Keratinocyte (primary cell): ENCODE results near the gene MLLT10.

Experiments used
- EZH2 ChIP-seq: IDR thresholded peaks from one replicate; pipeline ENCODE4 v1.6.1; 2012; ENCODE audit warnings: inconsistent platforms, mild to moderate bottlenecking, low read length, moderate library complexity
- TF ChIP-seq, protein P1 (sequence below), 3 experiments: IDR thresholded peaks in 1 of 3; conservative IDR thresholded peaks in 1 of 3; optimal IDR thresholded peaks in 1 of 3; 2 replicates in 2 of 3; 3 replicates in 1 of 3; pipeline versions ENCODE3 to v1.5.1; 2011; ENCODE audit warnings: low read length in 3 of 3, mild to moderate bottlenecking in 3 of 3, moderate library complexity in 2 of 3, control low read depth in 1 of 3, inconsistent platforms in 1 of 3; ENCODE audit not compliant: insufficient read depth in 2 of 3; ENCODE audit errors: extremely low read depth in 1 of 3

- no peak for TF ChIP-seq EZH2
- TF ChIP-seq, protein P1, sequence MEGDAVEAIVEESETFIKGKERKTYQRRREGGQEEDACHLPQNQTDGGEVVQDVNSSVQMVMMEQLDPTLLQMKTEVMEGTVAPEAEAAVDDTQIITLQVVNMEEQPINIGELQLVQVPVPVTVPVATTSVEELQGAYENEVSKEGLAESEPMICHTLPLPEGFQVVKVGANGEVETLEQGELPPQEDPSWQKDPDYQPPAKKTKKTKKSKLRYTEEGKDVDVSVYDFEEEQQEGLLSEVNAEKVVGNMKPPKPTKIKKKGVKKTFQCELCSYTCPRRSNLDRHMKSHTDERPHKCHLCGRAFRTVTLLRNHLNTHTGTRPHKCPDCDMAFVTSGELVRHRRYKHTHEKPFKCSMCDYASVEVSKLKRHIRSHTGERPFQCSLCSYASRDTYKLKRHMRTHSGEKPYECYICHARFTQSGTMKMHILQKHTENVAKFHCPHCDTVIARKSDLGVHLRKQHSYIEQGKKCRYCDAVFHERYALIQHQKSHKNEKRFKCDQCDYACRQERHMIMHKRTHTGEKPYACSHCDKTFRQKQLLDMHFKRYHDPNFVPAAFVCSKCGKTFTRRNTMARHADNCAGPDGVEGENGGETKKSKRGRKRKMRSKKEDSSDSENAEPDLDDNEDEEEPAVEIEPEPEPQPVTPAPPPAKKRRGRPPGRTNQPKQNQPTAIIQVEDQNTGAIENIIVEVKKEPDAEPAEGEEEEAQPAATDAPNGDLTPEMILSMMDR (optimal IDR thresholded peaks at IDR 0.05 in 1 of 3, IDR thresholded peaks at IDR 0.05 in 1 of 3, conservative IDR thresholded peaks at IDR 0.05 in 1 of 3; ENCODE audit: extremely low read depth in 1 of 3, insufficient read depth in 2 of 3, low read length in 3 of 3), result no peak
Measured at GRCh38 chr10:21570761-21571521, 36.9 kb downstream of the MLLT10 start.
